ENCODE measurements around the gene DEPDC5. TPM values are rescaled to one million over a fixed set of nuclear protein-coding genes. Genes with fewer than 3 reads are reported as not detected.

The DEPDC5 gene
- total RNA-seq, 1 donor from 2014 or later: 37.1 TPM

- H3K9me3 ChIP-seq (ENCODE audit: low read depth): no peaks in the 10 kb centered on the region
- Mint-ChIP-seq H3K27me3 (ENCODE audit: insufficient read depth, low read depth) (peaks cover 2% of the 10 kb centered on the region), H3K9me3 (no peaks in the 10 kb centered on the region), H3K4me1 (no peaks in the 10 kb centered on the region), H3K36me3 (peaks cover 16% of the 10 kb centered on the region), H3K27ac (no peak overlapping the region), H3K4me3 (no peak overlapping the region)
- no peak overlapping the region for H3K4me3 ChIP-seq
- no peaks in the 10 kb centered on the region for H3K4me1 ChIP-seq
- H2AFZ ChIP-seq (replicated peaks): no peak overlapping the region
- no peaks in the 10 kb centered on the region for H3F3A ChIP-seq (ENCODE audit: low read depth)
- no peaks in the 10 kb centered on the region for H3K27me3 ChIP-seq
- H3K79me2 ChIP-seq (ENCODE audit: low read depth): no peaks in the 10 kb centered on the region
- H4K20me1 ChIP-seq (ENCODE audit: low read depth): no peaks in the 10 kb centered on the region
- H3K4me2 ChIP-seq: no peak overlapping the region
- H3K9ac ChIP-seq: no peak overlapping the region
- no peak overlapping the region for H3K27ac ChIP-seq
- no peak for DNase-seq (ENCODE audit: low spot score)
- TF ChIP-seq CTCF (IDR thresholded peaks at IDR 0.05): no peak
- no peak for TF ChIP-seq EZH2 (IDR thresholded peaks at IDR 0.05)
- no peak for TF ChIP-seq EZH2phosphoT487 (IDR thresholded peaks at IDR 0.05)
- no peaks in the 10 kb centered on the region for H3K36me3 ChIP-seq
These were observed 117.1 kb downstream of the DEPDC5 start for GRCh38 chr22:31870890-31871289.

- Histone ChIP-seq H3K79me2 (ENCODE audit: low read depth) (no peaks in the 10 kb centered on the region), H3F3A (ENCODE audit: low read depth) (no peaks in the 10 kb centered on the region), H2AFZ (replicated peaks) (no peak overlapping the region), H4K20me1 (ENCODE audit: low read depth) (no peaks in the 10 kb centered on the region), H3K4me3 (no peak overlapping the region), H3K4me2 (no peak overlapping the region), H3K9ac (no peak overlapping the region), H3K27ac (no peak overlapping the region), H3K9me3 (ENCODE audit: low read depth) (no peaks in the 10 kb centered on the region), H3K36me3 (no peaks in the 10 kb centered on the region), H3K27me3 (no peaks in the 10 kb centered on the region), H3K4me1 (no peaks in the 10 kb centered on the region)
- TF ChIP-seq CTCF (IDR thresholded peaks at IDR 0.05) (no peak), EZH2 (IDR thresholded peaks at IDR 0.05) (no peak), EZH2phosphoT487 (IDR thresholded peaks at IDR 0.05) (no peak)
- Mint-ChIP-seq H3K4me3 (no peak overlapping the region), H3K27me3 (ENCODE audit: insufficient read depth, low read depth) (peaks cover 2% of the 10 kb centered on the region), H3K9me3 (no peaks in the 10 kb centered on the region), H3K4me1 (no peaks in the 10 kb centered on the region), H3K27ac (no peak overlapping the region), H3K36me3 (peaks cover 16% of the 10 kb centered on the region)
- DNase-seq (ENCODE audit: low spot score): no peak
These were observed 117.7 kb downstream of the DEPDC5 start for GRCh38 chr22:31871480-31871879.

- H2AFZ ChIP-seq (replicated peaks): no peak overlapping the region
- Mint-ChIP-seq H3K27ac (no peak overlapping the region), H3K4me1 (no peaks in the 10 kb centered on the region), H3K36me3 (peaks cover 13% of the 10 kb centered on the region), H3K9me3 (no peaks in the 10 kb centered on the region), H3K4me3 (no peak overlapping the region), H3K27me3 (ENCODE audit: insufficient read depth, low read depth) (peaks cover 2% of the 10 kb centered on the region)
- DNase-seq (ENCODE audit: low spot score): peak; percentile 23
- TF ChIP-seq EZH2 (IDR thresholded peaks at IDR 0.05): no peak
- TF ChIP-seq CTCF (IDR thresholded peaks at IDR 0.05): peak; percentile 48
- H3K9ac ChIP-seq: no peak overlapping the region
- no peaks in the 10 kb centered on the region for H3K4me1 ChIP-seq
- H3K27ac ChIP-seq: no peak overlapping the region
- H4K20me1 ChIP-seq (ENCODE audit: low read depth): no peaks in the 10 kb centered on the region
- H3K4me2 ChIP-seq: no peak overlapping the region
- H3K79me2 ChIP-seq (ENCODE audit: low read depth): no peaks in the 10 kb centered on the region
- no peaks in the 10 kb centered on the region for H3K9me3 ChIP-seq (ENCODE audit: low read depth)
- no peaks in the 10 kb centered on the region for H3K27me3 ChIP-seq
- H3K4me3 ChIP-seq: no peak overlapping the region
- no peaks in the 10 kb centered on the region for H3F3A ChIP-seq (ENCODE audit: low read depth)
- no peaks in the 10 kb centered on the region for H3K36me3 ChIP-seq
These were observed 118.4 kb downstream of the DEPDC5 start for GRCh38 chr22:31872209-31872608.

Measured in neural progenitor cell (in vitro differentiated cells).